ENCODE measurements around the gene USP6. TPM values are rescaled to one million over a fixed set of nuclear protein-coding genes. Genes with fewer than 3 reads are reported as not detected.

The USP6 gene
- total RNA-seq, 2 donors from 2014 or later, result 0.13 TPM; not detected in 1

DNA sequence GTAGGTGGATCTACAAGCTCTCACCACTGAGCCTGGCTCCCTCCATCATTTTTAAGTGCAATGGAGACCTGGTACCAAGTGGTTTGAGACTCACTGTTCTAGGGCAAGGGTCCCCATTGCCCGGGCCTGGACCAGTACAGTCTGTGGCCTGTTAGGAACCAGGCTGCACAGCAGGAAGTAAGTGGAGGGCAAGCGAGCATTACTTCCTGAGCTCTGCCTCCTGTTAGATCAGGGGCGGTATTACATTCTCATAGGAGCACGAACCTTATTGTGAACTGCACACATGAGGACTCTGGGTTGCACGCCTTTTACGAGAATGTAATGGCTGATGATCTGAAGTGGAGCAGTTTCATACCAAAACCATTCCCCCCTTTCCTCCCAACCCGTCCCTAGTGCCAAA lies 82.6 kb downstream of the USP6 start:
- no peak overlapping the region for H3K27ac ChIP-seq
- no peaks in the 10 kb centered on the region for H3K27me3 ChIP-seq
- no peak overlapping the region for H3K9ac ChIP-seq (ENCODE audit: low read depth in 2 of 2, low read length in 2 of 2)
- no peak for DNase-seq
- H3K36me3 ChIP-seq, result no peaks in the 10 kb centered on the region
- no peaks in the 10 kb centered on the region for H3K9me3 ChIP-seq
- H3K4me1 ChIP-seq, result no peaks in the 10 kb centered on the region
- TF ChIP-seq, protein P1, sequence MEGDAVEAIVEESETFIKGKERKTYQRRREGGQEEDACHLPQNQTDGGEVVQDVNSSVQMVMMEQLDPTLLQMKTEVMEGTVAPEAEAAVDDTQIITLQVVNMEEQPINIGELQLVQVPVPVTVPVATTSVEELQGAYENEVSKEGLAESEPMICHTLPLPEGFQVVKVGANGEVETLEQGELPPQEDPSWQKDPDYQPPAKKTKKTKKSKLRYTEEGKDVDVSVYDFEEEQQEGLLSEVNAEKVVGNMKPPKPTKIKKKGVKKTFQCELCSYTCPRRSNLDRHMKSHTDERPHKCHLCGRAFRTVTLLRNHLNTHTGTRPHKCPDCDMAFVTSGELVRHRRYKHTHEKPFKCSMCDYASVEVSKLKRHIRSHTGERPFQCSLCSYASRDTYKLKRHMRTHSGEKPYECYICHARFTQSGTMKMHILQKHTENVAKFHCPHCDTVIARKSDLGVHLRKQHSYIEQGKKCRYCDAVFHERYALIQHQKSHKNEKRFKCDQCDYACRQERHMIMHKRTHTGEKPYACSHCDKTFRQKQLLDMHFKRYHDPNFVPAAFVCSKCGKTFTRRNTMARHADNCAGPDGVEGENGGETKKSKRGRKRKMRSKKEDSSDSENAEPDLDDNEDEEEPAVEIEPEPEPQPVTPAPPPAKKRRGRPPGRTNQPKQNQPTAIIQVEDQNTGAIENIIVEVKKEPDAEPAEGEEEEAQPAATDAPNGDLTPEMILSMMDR (IDR thresholded peaks at IDR 0.05), result no peak
- no peak overlapping the region for H3K4me3 ChIP-seq
- intact Hi-C loops (cut with DNase I), result no loop called here

DNA sequence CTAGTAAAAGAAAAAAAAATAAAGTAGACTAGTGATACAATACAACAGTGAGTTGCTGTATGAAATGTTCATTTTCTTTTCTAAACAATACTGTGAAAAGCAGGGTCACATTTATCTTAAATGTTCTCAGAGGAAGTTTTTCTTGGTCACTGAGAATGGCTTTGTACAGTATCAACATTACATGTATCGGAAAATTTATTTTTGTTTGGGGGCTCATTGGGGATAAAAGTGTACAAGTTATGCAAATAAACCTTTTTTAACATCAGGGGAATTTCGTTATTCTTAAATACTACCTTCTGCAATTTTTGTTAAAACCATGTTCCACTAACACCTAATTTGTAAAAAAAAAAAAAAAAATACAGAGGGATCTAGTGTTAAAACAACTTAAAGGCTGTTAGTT lies 84.5 kb downstream of the USP6 start:
- no peaks in the 10 kb centered on the region for H3K4me1 ChIP-seq
- intact Hi-C loops (cut with DNase I), result no loop called here
- TF ChIP-seq, protein P1 (IDR thresholded peaks at IDR 0.05), result no peak
- H3K9ac ChIP-seq (ENCODE audit: low read depth in 2 of 2, low read length in 2 of 2), result no peak overlapping the region
- no peaks in the 10 kb centered on the region for H3K9me3 ChIP-seq
- H3K27me3 ChIP-seq, result no peaks in the 10 kb centered on the region
- no peak for DNase-seq
- no peak overlapping the region for H3K4me3 ChIP-seq
- no peaks in the 10 kb centered on the region for H3K36me3 ChIP-seq
- H3K27ac ChIP-seq, result no peak overlapping the region

DNA sequence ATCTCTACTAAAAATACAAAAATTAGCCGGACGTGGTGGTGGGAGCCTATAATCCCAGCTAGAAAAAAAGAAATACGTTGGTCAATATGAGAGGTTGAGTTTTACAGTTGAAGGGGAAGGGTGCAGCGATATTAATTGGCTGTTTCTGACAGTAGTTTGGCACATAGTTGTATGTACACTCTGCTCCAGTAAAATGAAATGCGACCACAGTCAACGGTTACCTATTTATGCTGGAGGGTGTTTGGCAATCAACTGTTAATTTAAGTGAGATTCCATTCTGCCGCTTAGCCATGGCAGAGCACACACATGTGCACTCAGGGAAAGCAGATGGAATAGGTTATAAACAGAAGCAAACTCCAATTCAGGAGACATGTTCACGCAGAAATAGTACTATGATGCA lies 85.2 kb downstream of the USP6 start:
- intact Hi-C loops (cut with DNase I), result no loop called here
- no peaks in the 10 kb centered on the region for H3K27me3 ChIP-seq
- TF ChIP-seq, protein P1 (IDR thresholded peaks at IDR 0.05), result no peak
- no peak for DNase-seq
- no peak overlapping the region for H3K27ac ChIP-seq
- H3K36me3 ChIP-seq, result no peaks in the 10 kb centered on the region
- H3K9ac ChIP-seq (ENCODE audit: low read depth in 2 of 2, low read length in 2 of 2), result no peak overlapping the region
- no peaks in the 10 kb centered on the region for H3K4me1 ChIP-seq
- H3K9me3 ChIP-seq, result no peaks in the 10 kb centered on the region
- H3K4me3 ChIP-seq, result no peak overlapping the region

DNA sequence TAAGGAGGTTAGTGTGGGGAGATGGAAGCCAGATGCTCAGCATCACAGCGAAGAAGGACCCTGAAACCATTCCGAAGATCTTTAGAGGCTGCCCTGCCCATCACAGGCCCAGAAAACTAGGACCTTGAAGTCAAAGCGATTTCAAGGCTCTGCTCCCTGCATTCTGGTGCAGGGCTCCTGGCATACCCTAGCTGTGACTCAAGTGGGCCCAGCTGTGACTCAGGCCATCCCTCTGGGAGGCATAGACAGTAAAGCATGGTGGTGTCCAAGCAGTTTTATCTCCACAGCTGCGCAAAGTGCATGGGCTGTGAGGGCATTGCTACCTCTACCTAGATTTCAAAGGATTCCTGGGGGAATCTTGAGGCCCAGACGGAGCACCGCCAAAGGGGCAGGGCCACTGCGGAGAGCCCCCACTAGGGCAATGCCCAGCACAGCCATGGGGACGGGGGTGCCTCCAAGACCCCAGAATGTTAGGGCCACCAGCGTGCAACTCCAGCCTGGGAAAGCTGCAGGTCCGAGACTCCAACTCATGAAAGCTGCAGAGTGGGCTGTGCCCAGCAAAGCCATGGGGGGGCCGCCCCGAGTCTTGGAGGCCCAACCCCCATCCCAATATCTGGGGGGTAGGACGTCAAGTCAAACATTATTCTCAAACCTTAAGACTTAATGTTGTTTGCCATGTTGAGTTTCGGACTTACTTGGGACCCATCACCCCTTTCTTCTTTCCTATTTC lies 87.5 kb downstream of the USP6 start:
- no peak for DNase-seq
- intact Hi-C loops (cut with DNase I), result no loop called here
- H3K36me3 ChIP-seq, result no peaks in the 10 kb centered on the region
- H3K27ac ChIP-seq, result no peak overlapping the region
- no peaks in the 10 kb centered on the region for H3K27me3 ChIP-seq
- no peak overlapping the region for H3K9ac ChIP-seq (ENCODE audit: low read depth in 2 of 2, low read length in 2 of 2)
- no peaks in the 10 kb centered on the region for H3K4me1 ChIP-seq
- TF ChIP-seq, protein P1 (IDR thresholded peaks at IDR 0.05), result no peak
- no peaks in the 10 kb centered on the region for H3K9me3 ChIP-seq
- H3K4me3 ChIP-seq, result no peak overlapping the region

DNA sequence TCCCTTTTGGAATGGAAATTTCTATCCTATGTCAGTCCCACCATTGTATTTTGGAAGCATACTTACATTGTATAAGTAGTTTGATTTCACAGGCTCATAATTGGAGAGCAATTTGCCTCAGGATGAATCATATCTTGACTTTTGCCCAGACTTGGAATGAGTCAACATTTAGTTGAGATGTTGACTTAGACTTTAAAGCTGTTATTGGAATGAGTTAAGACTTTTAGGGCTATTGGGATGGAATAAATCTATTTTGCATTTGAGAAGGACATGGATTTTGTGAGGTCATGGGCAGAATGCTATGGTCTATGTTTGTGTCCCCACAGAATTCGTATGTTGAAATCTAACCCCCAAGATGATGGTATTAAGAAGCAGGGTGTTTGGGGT lies 88.1 kb downstream of the USP6 start:
- H3K9me3 ChIP-seq, result no peaks in the 10 kb centered on the region
- H3K9ac ChIP-seq (ENCODE audit: low read depth in 2 of 2, low read length in 2 of 2), result no peak overlapping the region
- no peak for DNase-seq
- no peaks in the 10 kb centered on the region for H3K27me3 ChIP-seq
- H3K36me3 ChIP-seq, result no peaks in the 10 kb centered on the region
- no peaks in the 10 kb centered on the region for H3K4me1 ChIP-seq
- intact Hi-C loops (cut with DNase I), result no loop called here
- H3K27ac ChIP-seq, result no peak overlapping the region
- TF ChIP-seq, protein P1 (IDR thresholded peaks at IDR 0.05), result no peak
- H3K4me3 ChIP-seq, result no peak overlapping the region

Measured in colonic mucosa (tissue), 4 donors.